ENCODE measurements around the gene METTL6.
"Not testable (repeated sequence)": the region's sequence is repeated elsewhere in the genome, so short reads cannot be mapped to it uniquely, and the experiment has no call there.

The METTL6 gene

GRCh38 chr3:15401936-15402335 is 25.4 kb downstream of the METTL6 start:
- no peak for DNase-seq

- no peak for DNase-seq
Measured at GRCh38 chr3:15399970-15400369, 27.4 kb downstream of the METTL6 start.

GRCh38 chr3:15398731-15399133 is 28.6 kb downstream of the METTL6 start:
- not testable (repeated sequence) for DNase-seq

- not testable (repeated sequence) for DNase-seq
Measured at GRCh38 chr3:15393252-15393651, 34.1 kb downstream of the METTL6 start.

- no peak for DNase-seq
Measured at GRCh38 chr3:15391007-15391406, 36.3 kb downstream of the METTL6 start.

- DNase-seq = no peak
Measured at GRCh38 chr3:15390460-15390859, 36.9 kb downstream of the METTL6 start.

- not testable (repeated sequence) for DNase-seq
Measured at GRCh38 chr3:15388335-15388734, 39.0 kb downstream of the METTL6 start.

GRCh38 chr3:15387735-15388134 is 39.6 kb downstream of the METTL6 start:
- no peak for DNase-seq

- no peak for DNase-seq
Measured at GRCh38 chr3:15387171-15387581, 40.2 kb downstream of the METTL6 start.

- not testable (repeated sequence) for DNase-seq
Measured at GRCh38 chr3:15386654-15386955, 40.7 kb downstream of the METTL6 start.

GRCh38 chr3:15385901-15386653 is 41.3 kb downstream of the METTL6 start:
- no peak for DNase-seq

- DNase-seq = not testable (repeated sequence)
Measured at GRCh38 chr3:15385238-15385695, 42.1 kb downstream of the METTL6 start.

GRCh38 chr3:15384510-15385237 is 42.7 kb downstream of the METTL6 start:
- no peak for DNase-seq

GRCh38 chr3:15382405-15382923 is 44.9 kb downstream of the METTL6 start:
- no peak for DNase-seq

GRCh38 chr3:15380980-15381890 is 46.1 kb downstream of the METTL6 start:
- no peak for DNase-seq

- DNase-seq = peak; percentile 85 to 95
Measured at GRCh38 chr3:15377961-15378791, 49.2 kb downstream of the METTL6 start.

- DNase-seq = no peak
Measured at GRCh38 chr3:15375461-15376000, 51.8 kb downstream of the METTL6 start.

- no peak for DNase-seq
Measured at GRCh38 chr3:15372918-15373317, 54.4 kb downstream of the METTL6 start.

- no peak for DNase-seq
Measured at GRCh38 chr3:15368561-15369135, 58.7 kb downstream of the METTL6 start.

- DNase-seq = no peak
Measured at GRCh38 chr3:15367059-15367458, 60.3 kb downstream of the METTL6 start.

GRCh38 chr3:15364078-15364477 is 63.3 kb downstream of the METTL6 start:
- not testable (repeated sequence) for DNase-seq

Measured in stimulated activated CD4-positive, alpha-beta T cell treated with anti-CD3 and anti-CD28 coated beads, Interleukin-2, amount 100 ng/mL, for 48 hours (primary cell).